NOMO-1 treated with dmso at 0.1 percent for 144 hours (cell line): ENCODE measurements around the gene EVI2B.
"Not testable (repeated sequence)": the region's sequence is repeated elsewhere in the genome, so short reads cannot be mapped to it uniquely, and the experiment has no call there.

ENCODE experiments used
- DNase-seq: peaks from one replicate; lab custom pipeline; 2025; ENCODE audit not compliant: unreplicated experiment; lab: John Stamatoyannopoulos, UW

EVI2B gene

GRCh38 chr17:31310886-31311285 is 3.0 kb downstream of the EVI2B start:
- DNase-seq: no peak

GRCh38 chr17:31310260-31310659 is 3.6 kb downstream of the EVI2B start:
- DNase-seq: no peak

DNA sequence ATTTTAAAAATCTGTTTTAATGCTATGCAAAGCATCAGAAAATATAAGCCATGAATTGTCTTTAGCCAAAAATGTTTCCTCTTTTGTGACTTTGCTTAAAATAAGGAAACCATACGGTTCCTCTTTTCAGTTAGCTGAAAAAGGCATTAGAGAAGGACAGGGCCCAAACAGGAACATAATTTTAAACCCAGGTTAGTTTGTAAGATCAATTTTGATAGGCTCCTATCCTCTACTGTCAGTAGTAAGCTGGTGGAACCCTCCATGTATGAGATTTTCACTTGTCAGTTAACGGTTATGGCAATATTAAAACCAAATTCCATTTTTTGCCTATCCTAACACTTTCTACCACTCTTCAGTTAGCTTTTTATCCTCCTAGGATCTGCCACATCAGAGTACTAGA is 4.3 kb downstream of the EVI2B start:
- DNase-seq: peak; percentile 86

DNA sequence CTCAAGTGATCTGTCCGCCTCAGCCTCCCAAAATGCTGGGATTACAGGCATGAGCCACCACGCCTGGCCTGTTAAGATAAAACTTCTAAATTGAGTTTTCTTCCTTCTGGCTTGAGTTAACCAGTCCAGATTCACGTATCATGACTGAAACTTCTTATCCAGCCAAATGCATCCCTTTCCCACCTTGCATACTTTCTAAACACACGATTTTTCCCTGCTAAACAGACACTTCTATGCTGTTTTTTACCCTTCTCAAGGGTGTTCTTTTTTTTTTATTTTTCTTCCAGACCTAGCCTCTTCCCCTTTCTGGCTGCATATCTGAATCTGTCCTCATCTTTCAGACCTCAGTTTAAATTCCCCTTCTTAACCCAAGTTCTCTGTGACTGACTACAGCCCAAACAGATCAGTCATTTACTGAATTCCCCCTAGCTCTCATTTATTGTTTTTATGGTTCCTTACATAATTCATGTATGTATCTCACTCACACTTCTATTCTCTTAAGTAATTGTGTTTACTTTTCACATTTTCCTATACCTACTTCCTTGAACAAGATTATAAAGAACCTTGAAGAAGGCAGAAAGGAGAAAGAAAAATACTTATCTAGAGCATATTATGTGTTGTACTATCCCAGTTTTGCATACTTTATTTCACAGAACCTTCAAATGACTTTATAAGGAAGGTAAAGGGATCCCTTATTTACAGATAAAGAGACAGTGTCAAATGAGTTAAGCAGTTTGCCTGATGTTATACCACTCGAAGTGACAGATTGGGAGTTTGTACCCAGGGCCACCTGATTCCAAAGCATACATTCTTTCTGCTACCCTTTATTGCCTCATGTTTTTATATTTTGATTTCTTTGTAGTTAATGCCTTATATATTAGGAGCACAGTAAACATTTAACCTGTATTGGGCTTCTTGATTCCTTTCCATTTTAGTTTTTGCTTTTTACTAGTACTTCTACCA is 5.2 kb downstream of the EVI2B start:
- peak; percentile 40 for DNase-seq

- DNase-seq: no peak
Measured at GRCh38 chr17:31307640-31308039, 6.2 kb downstream of the EVI2B start.

DNA sequence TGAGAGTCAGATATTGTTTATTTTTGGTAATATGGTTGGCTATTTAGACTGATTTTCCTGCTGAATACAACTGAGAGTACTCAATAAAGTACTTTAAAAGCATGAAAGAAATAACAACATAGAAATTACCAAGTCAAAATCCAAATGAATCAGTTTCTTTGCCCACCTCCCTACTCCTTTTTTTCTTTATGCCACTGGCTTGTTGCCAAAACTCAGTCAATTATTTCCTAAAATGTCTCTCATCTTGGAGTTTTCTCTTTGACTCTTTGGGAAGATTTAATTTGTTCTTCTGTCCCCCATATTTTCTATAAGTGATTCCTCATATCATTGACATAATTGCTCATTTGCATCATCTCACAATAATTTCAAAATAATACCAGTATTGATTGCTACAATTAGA is 14.2 kb downstream of the EVI2B start:
- DNase-seq: no peak

- no peak for DNase-seq
Measured at GRCh38 chr17:31297090-31297489, 16.8 kb downstream of the EVI2B start, which contains the start of gene OMG. Gene OMG (minus strand): TSS chr17:31297239. CDS start chr17:31296331, 908 bp downstream.

- DNase-seq: no peak
Measured at GRCh38 chr17:31296142-31296541, 17.7 kb downstream of the EVI2B start.

- DNase-seq: no peak
Measured at GRCh38 chr17:31295489-31295871, 18.4 kb downstream of the EVI2B start.

DNA sequence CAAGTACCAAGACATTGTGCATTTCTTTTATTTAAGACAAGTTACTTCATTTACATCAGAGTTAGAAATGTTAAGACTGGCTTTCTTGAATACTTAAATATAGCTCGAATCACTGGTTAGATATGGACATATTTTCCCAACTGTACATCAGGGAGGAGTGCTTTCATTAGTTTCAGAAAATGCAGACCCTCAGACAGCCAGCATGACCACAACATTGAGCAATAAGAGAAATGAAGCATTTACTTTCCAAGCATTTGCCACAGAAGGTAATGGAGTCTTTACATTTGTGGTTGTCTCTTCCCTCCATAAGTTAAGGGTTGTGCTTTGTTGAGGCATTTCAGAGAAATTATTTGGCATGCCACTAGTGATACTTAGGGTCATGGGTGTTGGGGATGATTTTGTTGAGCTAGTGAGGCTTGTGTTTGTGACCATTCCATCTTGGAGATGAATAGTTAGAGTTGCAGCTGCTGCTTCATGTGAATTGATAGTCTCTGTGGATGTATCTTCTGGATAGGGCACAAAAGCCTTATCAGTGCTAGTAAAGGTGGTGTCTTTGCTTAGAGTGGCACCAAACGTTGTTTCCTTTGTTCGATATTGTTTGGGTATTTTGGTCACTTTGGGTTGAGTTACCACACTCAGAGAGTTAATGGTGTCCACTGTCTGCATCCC is 18.9 kb downstream of the EVI2B start:
- DNase-seq: no peak

DNA sequence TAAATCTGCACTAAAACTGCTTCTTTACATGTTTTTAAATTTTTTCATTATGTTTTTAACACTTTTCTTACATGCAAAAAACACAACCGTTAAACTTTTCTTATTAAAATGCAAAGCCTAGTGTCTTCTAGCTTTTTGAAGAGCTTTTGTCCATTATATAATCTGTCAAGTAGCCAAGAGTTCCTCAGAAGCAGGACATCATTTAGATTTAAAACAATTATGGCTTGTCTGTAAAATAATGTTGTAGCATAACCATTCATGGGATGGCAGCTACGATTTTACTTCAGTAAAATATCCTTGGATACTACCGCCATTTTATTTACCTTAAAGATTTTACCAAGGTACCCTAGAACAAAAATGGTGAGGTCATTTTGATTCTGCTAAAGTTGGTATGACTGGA is 19.6 kb downstream of the EVI2B start:
- DNase-seq: no peak

GRCh38 chr17:31293581-31293980 is 20.3 kb downstream of the EVI2B start:
- no peak for DNase-seq

- no peak for DNase-seq
Measured at GRCh38 chr17:31291820-31292219, 22.0 kb downstream of the EVI2B start.

DNA sequence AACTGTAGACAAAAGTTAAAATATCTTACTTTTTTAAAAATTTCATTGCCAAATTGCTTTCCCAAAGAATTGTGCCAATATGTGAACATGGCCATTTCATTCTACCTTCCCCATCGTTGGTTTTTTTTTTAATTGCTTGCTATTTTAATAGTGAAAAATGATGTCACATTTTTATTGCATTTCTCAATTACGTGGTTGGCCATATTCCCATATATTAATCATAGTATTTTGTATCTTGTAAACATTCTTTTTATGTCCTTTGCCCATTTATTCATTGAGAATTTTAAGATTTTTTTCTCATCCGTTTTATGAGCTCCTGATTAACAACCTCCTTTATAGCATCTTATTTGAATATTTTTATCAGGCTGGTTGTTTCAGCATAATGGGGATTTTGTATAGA is 24.1 kb downstream of the EVI2B start:
- DNase-seq: no peak

- DNase-seq: not testable (repeated sequence)
Measured at GRCh38 chr17:31287932-31288331, 25.9 kb downstream of the EVI2B start.

DNA sequence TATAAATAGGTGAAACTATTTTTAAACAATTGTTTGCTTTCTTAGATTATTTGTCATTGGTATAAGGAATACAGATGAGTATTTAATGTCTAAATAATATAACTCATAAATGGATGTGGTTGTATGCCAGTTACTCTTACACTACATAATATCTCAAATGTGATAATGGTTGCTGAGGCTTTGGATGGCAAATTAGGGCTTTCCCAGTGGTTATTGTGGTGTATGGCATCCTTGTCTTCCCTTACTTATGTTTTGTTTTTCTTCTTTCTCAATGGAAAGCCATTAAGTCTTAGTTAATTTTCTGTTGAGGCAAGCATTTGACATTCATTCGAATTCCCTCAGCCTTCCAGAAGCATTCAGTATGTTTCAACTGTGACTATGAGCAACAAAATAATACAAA is 27.3 kb downstream of the EVI2B start:
- no peak for DNase-seq

GRCh38 chr17:31283841-31284240 is 30.0 kb downstream of the EVI2B start:
- no peak for DNase-seq

- DNase-seq: no peak
Measured at GRCh38 chr17:31281061-31281460, 32.8 kb downstream of the EVI2B start.

GRCh38 chr17:31279401-31279800 is 34.5 kb downstream of the EVI2B start:
- DNase-seq: no peak

DNA sequence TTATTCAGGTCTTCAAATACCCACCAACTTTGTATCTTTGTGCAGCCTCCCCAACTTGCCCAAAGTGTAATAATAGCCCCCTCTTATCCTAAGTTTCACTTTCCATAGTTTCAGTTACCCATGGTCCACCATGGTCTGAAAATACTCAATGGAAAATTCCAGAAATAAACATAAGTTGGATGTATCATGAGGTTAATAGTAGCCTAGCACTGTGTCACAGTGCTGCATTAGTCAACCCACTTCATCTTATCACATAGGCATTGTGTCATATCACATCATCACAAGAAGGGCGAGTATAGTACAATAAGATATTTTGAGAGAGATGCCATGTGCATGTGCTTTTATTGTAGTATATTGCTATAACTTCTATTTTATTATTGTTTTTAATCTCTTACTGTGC is 38.7 kb downstream of the EVI2B start:
- no peak for DNase-seq

GRCh38 chr17:31274252-31274651 is 39.6 kb downstream of the EVI2B start:
- DNase-seq: peak; percentile 41

DNA sequence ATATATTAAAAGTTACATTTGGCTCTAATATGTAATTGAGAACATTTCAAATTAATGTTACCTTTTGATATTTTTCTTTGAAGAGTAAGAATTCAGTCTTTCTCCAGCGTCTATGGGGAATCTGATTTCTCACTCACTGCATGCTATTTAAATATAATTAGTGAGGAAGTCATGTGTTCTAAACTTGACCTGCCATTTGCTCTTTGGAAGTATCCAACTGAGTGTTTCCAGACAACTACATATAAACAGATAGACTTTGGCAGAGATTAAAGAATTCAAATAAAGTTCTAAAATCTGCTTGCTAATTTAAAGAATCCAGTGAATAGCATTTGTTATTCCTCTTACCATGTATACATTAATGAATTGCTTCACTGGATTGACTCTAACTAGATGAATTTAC is 40.3 kb downstream of the EVI2B start:
- DNase-seq: no peak
